Germinal center (tissue), 1 donor: ENCODE data around the gene TAC4.
"Not testable (repeated sequence)": the region's sequence is repeated elsewhere in the genome, so short reads cannot be mapped to it uniquely, and the experiment has no call there.

Experiments used
- DNase-seq: peaks from one replicate; pipeline ENCODE4 v3.0.0; 2012; ENCODE audit warnings: mixed read lengths, low spot score

The TAC4 gene

GRCh38 chr17:49842371-49842770 is 5.5 kb downstream of the TAC4 start:
- no peak for DNase-seq

- DNase-seq: no peak
These were observed 6.3 kb downstream of the TAC4 start for GRCh38 chr17:49841548-49841947.

DNA sequence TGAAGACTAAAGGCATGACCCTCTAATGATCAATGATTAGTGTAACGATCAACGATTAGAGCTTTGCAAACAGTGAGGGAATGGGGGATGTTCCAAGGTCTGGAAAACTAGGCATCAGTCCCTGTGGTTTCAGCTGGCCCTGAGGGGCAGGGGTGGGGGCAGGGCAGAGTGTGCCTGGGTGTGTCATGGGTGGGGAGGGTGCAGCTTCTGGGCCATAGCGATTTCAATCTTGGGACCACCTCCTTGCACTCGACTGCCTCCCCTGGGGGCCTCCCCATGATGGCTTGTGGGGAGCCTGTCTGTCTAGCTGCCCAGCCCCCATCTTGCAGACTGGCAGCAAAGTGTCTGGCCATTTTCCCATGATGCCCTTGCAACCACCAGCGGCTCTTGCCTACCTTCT is 8.4 kb downstream of the TAC4 start:
- DNase-seq: no peak

GRCh38 chr17:49836111-49837030 is 11.5 kb downstream of the TAC4 start:
- no peak for DNase-seq

DNA sequence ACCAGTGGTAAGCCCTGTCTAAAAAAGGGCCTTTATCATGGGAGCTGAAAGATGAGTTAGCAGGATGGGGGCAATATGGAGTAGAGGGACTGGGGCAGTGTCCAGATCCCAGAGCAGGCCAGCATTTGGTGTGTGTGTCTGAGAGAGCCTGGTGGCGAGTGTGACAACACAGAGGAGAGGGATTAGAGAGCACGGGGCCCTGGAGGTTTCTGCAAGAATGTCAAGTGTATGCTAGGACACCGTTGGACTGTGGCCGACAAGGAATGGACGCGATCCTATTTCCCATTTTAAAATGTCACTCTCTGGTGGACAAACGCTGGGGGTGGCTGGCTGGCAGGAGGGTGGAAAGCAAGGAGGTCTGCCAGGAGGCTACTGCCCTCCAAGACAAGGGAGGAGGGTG is 12.4 kb downstream of the TAC4 start:
- no peak for DNase-seq

GRCh38 chr17:49834118-49834743 is 13.6 kb downstream of the TAC4 start:
- no peak for DNase-seq

DNA sequence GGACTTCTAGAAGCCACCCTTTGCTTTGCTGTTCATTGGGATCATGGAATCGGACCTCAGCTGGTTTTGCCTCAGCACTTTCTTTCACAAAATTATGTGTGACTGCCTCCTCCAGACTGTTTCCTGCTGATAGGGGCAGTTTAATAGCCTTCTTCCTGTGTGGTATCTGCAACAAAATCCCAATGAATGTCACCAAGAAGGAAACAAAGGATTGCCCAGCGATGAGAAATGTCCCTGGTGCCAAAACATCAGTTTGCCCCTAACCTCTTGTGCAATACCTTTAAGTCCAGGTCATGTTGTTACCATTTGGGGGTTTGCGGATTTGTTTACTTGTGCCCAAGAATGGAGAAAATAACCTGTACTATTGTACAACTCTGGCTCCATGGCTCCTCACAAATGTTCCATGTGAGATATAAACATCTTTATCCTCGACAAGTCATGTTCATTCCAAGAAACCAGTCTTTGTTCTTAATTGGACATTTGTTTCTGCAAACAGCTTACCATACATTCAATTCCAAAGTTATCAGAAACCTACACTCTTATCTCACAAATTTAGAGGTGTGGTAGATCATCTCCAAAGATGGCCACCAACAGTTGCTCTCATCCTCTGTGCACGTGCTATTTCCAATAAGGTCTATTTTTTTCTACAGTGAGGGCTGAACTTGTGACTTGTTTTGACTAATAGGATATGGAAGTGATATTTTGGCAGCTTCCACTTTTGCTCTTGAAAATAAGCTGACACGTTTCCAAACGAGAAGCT is 14.8 kb downstream of the TAC4 start:
- no peak for DNase-seq

DNA sequence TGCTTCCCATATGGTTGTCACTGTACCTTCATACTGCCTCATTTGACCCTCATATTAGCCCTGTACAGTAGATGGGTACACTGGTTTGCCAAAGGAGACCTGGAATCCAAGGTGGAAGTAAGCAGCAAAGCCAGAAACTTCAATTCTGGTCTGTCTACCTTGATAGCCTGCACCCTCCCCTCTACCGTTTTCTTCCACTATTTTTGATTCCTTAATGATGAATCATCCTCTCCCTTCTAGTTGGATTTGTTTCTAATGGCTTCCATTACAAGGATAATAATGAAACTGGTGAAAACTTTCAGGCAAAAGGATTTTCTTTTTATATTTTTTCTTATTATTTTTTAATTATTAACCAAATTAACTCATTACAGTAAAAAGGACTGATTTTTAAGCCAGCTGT is 17.3 kb downstream of the TAC4 start:
- no peak for DNase-seq

GRCh38 chr17:49829026-49829425 is 18.8 kb downstream of the TAC4 start:
- DNase-seq: no peak

- DNase-seq: not testable (repeated sequence)
These were observed 19.5 kb downstream of the TAC4 start for GRCh38 chr17:49828325-49828724.

GRCh38 chr17:49825645-49826044 is 22.2 kb downstream of the TAC4 start:
- DNase-seq: no peak

DNA sequence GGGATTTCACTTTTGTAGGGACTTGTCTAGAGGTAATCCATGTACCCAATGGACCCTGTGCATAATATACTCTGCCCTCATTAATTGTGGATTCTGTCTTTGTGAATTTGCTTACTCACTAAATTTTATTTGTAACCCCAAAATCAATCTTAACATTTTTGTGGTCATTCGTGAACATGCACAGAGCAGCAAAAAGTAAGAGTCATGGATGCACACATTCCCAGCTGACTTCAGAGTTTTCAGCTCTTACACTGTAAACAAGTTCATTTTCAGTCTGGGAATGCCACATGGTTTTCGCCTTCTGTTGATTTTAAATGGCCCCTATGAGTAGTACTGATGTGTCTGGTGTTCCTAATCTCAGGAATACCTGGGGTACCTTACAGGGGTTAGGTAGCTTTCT is 24.3 kb downstream of the TAC4 start:
- DNase-seq: no peak

- DNase-seq: no peak
These were observed 25.0 kb downstream of the TAC4 start for GRCh38 chr17:49822829-49823228.

GRCh38 chr17:49821916-49822315 is 26.0 kb downstream of the TAC4 start:
- no peak for DNase-seq

GRCh38 chr17:49821466-49821865 is 26.4 kb downstream of the TAC4 start:
- no peak for DNase-seq

GRCh38 chr17:49820773-49821172 is 27.1 kb downstream of the TAC4 start:
- no peak for DNase-seq

DNA sequence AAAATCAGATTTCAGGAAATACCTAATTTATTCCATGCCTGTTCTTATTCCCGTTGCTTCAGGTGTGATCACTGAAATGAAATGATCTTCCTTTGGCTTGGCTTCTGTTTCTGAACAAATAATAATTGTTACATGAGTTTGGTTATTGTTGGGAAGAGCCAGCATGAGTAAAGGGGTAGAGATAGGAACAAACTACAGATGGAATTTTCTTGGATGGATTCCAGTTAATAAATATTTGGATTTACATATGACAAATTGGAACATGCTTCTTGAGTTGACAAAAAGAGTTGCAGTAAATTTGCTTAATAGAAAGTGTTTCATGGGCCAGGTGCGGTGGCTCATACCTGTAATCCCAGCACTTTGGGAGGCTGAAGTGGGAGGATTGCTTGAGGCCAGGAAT is 28.2 kb downstream of the TAC4 start:
- no peak for DNase-seq

GRCh38 chr17:49819138-49819537 is 28.7 kb downstream of the TAC4 start:
- no peak for DNase-seq

DNA sequence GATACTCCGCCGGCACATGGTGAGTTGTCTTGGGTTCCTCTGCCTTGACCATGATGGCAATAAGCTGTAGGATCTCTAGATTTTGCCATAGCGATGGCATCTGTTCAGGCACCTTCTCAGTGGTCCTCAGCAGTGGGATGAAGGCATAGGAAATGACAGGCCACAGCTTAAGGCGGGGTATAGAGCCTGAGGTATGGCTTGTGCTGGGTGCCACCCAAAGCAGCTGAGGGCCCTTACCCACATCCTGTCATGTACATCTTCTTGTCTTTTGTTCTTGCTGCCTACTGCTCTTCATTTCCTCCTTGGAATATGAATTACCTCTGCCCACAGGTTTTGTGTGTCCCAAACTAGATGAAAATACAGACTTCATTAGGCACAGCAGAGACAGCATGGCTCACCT is 29.9 kb downstream of the TAC4 start:
- DNase-seq: no peak

DNA sequence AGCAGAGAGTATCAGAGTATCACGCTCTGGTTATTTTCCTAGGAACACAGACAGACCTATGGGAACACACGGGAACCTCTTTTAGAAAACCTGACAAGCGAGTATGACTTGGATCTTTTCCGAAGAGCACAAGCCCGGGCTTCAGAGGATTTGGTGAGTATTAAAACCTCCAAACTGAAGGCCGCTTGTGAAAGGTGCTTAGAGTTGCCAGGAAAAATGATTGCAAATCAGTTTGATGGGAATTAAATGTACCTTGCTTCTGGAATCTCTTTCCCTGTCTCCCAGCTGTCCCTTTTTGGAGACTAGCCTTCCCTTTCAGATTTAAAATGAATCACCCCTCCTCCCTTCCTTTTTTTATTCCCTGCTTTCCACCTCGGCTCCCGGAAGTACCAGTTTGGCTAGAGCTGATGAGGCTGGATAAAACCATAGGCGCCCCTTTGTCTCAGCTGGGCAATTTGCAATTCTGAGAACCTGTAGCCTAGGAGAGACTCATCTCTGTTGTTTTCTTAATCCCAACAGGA is 32.0 kb downstream of the TAC4 start:
- no peak for DNase-seq

- no peak for DNase-seq
These were observed 32.9 kb downstream of the TAC4 start for GRCh38 chr17:49814781-49815529.

GRCh38 chr17:49809056-49809455 is 38.8 kb downstream of the TAC4 start:
- no peak for DNase-seq
